PFSK-1 (cell line): ENCODE results near the gene IGSF3.

Experiments used
- FOXP2 ChIP-seq: optimal IDR thresholded peaks from 2 replicates; pipeline ENCODE3; 2011; ENCODE audit warnings: borderline replicate concordance, control low read depth, inconsistent platforms; ENCODE audit not compliant: insufficient read depth; ENCODE audit errors: extremely low read length, extremely low read depth
- POLR2AphosphoS5 ChIP-seq: IDR thresholded peaks from 2 replicates; pipeline ENCODE4 v1.6.1; 2012; ENCODE audit warnings: low read depth, mild to moderate bottlenecking, control low read depth, low read length, moderate library complexity
- REST ChIP-seq, 2 experiments: IDR thresholded peaks; 2 replicates each; pipeline versions ENCODE4 v1.6.1 to v1.8.0; 2011 to 2012; ENCODE audit warnings: low read depth in 2 of 2, low read length in 2 of 2, control low read depth in 1 of 2, inconsistent platforms in 1 of 2, mild to moderate bottlenecking in 1 of 2, moderate library complexity in 1 of 2; ENCODE audit not compliant: insufficient read depth in 1 of 2
- SIN3A ChIP-seq: IDR thresholded peaks from 2 replicates; pipeline ENCODE4 v1.6.1; 2012; ENCODE audit warnings: mild to moderate bottlenecking, low read length, moderate library complexity, borderline replicate concordance; ENCODE audit not compliant: insufficient read depth
- TAF1 ChIP-seq: IDR thresholded peaks from 2 replicates; pipeline ENCODE4 v1.6.1; 2012; ENCODE audit warnings: low read length, control low read depth, borderline replicate concordance; ENCODE audit not compliant: insufficient read depth

The IGSF3 gene

GRCh38 chr1:116571215-116571919 lies 96.2 kb downstream of the IGSF3 start:
- no peak for TF ChIP-seq SIN3A
- 0 out of 4 replicates have a peak, but pooled peaks of 1 of the 2 experiments have one; percentile 27 for TF ChIP-seq REST (IDR thresholded peaks at IDR 0.05; ENCODE audit: insufficient read depth in 1 of 2, low read depth in 2 of 2, low read length in 2 of 2)

GRCh38 chr1:116570358-116571214 lies 96.9 kb downstream of the IGSF3 start, which contains the start of gene CD58:
Gene CD58 (minus strand): TSS chr1:116571026. CDS start chr1:116570972, 54 bp downstream.
- peak; percentile 25; the same call in 1 of the 2 replicates for TF ChIP-seq TAF1
- peak; percentile 81 for TF ChIP-seq POLR2AphosphoS5
- TF ChIP-seq REST (IDR thresholded peaks at IDR 0.05; ENCODE audit: insufficient read depth in 1 of 2, low read depth in 2 of 2, low read length in 2 of 2), result no peak
- TF ChIP-seq SIN3A, result no peak
- peak; percentile 46 for TF ChIP-seq FOXP2

GRCh38 chr1:116569776-116570357 lies 97.7 kb downstream of the IGSF3 start:
- TF ChIP-seq SIN3A, result no peak
- no peak for TF ChIP-seq TAF1
- TF ChIP-seq REST (IDR thresholded peaks at IDR 0.05; ENCODE audit: insufficient read depth in 1 of 2, low read depth in 2 of 2, low read length in 2 of 2), result no peak
- TF ChIP-seq POLR2AphosphoS5, result no peak
- TF ChIP-seq FOXP2, result no peak

GRCh38 chr1:116569381-116569670 lies 98.2 kb downstream of the IGSF3 start:
- no peak for TF ChIP-seq POLR2AphosphoS5
- no peak for TF ChIP-seq FOXP2
- no peak for TF ChIP-seq REST (IDR thresholded peaks at IDR 0.05; ENCODE audit: insufficient read depth in 1 of 2, low read depth in 2 of 2, low read length in 2 of 2)
- TF ChIP-seq SIN3A, result no peak
- no peak for TF ChIP-seq TAF1
